ENCODE results near the gene OPN3.

GRCh38 chr1:241624935-241625334, 15.2 kb downstream of the OPN3 start:
- no peak for TF ChIP-seq CTCF (IDR thresholded peaks at IDR 0.05)
- TF ChIP-seq POLR2A (IDR thresholded peaks at IDR 0.05): no peak

Measured in uterus (tissue), 2 donors.